Measurements from ENCODE around the gene ATP13A5. TPM values are rescaled to one million over a fixed set of nuclear protein-coding genes. Genes with fewer than 3 reads are reported as not detected.
A peak's percentile ranks its signal among the peaks of the same experiment; 100 is the strongest.

ATP13A5 gene
- total RNA-seq, 6 experiments from 2014 or later, result not detected

- Histone ChIP-seq H3K4me3 (no peak overlapping the region), H3K27me3 (no peaks in the 10 kb centered on the region), H3K36me3 (no peaks in the 10 kb centered on the region), H3K9me3 (no peaks in the 10 kb centered on the region), H3K4me1 (peaks cover 0 to 6% (median 0%) of the 10 kb centered on the region in 4 donors), H3K27ac (no peak overlapping the region)
- 82% methylated on average over 11 of the region's 11 CpGs for WGBS (ENCODE audit: insufficient coverage, low coverage, low lambda C conversion rate, missing lambda C conversion rate)
- TF ChIP-seq CTCF (IDR thresholded peaks at IDR 0.05) (no peak), POLR2A (IDR thresholded peaks at IDR 0.05) (no peak)
- intact Hi-C loops (cut with DNase I), result no loop called here
- no peak for ATAC-seq
- no peak for DNase-seq
These were observed 136.8 kb downstream of the ATP13A5 start for GRCh38 chr3:193241716-193242115.

- 5% methylated on average over 9 of the region's 93 CpGs for WGBS (ENCODE audit: insufficient coverage, low coverage, low lambda C conversion rate, missing lambda C conversion rate)
- Histone ChIP-seq H3K4me3 (peak within 1 kb of the TSS; percentile 15 to 43 (median 21)), H3K4me1 (peaks cover 0 to 6% (median 0%) of the 10 kb centered on the region in 4 donors), H3K36me3 (no peaks in the 10 kb centered on the region), H3K27me3 (no peaks in the 10 kb centered on the region), H3K27ac (no peak within 1 kb of the TSS), H3K9me3 (no peaks in the 10 kb centered on the region)
- intact Hi-C loops (cut with DNase I), result no loop called here
- TF ChIP-seq POLR2A (IDR thresholded peaks at IDR 0.05), result no peak
- TF ChIP-seq CTCF (IDR thresholded peaks at IDR 0.05), result no peak
- ATAC-seq, result peak; percentile 80 to 92 (median 90)
- DNase-seq, result peak; percentile 50 to 64 (median 56)
These were observed 137.5 kb downstream of the ATP13A5 start, which contains the start of gene PLAAT1 for GRCh38 chr3:193240850-193241706. TSS of gene PLAAT1 (plus strand) at chr3:193241222. CDS start at chr3:193255651, 14,429 bp downstream.

- DNase-seq (no peak), ATAC-seq (peak; percentile 17 to 31 (median 26))
- Histone ChIP-seq H3K27ac (no peak overlapping the region), H3K4me3 (peak overlapping the region; percentile 15 to 43 (median 21)), H3K27me3 (no peaks in the 10 kb centered on the region), H3K4me1 (peaks cover 0 to 6% (median 0%) of the 10 kb centered on the region in 4 donors), H3K36me3 (no peaks in the 10 kb centered on the region), H3K9me3 (no peaks in the 10 kb centered on the region)
- TF ChIP-seq CTCF (IDR thresholded peaks at IDR 0.05) (no peak), POLR2A (IDR thresholded peaks at IDR 0.05) (no peak)
- intact Hi-C loops (cut with DNase I), result no loop called here
- whole genome bisulfite sequencing (ENCODE audit: insufficient coverage, low coverage, low lambda C conversion rate, missing lambda C conversion rate), result 13% methylated on average over 2 of the region's 9 CpGs
These were observed 138.1 kb downstream of the ATP13A5 start for GRCh38 chr3:193240436-193240849.

- no peaks in the 10 kb centered on the region for H3K36me3 ChIP-seq
- no peak overlapping the region for H3K4me3 ChIP-seq
- no peak for TF ChIP-seq CTCF (IDR thresholded peaks at IDR 0.05)
- no peak for TF ChIP-seq POLR2A (IDR thresholded peaks at IDR 0.05)
- no peak overlapping the region for H3K27ac ChIP-seq
- intact Hi-C loops (cut with DNase I), result no loop called here
- H3K27me3 ChIP-seq, result no peaks in the 10 kb centered on the region
- no peaks in the 10 kb centered on the region for H3K9me3 ChIP-seq
- peaks cover 0 to 6% (median 0%) of the 10 kb centered on the region in 4 donors for H3K4me1 ChIP-seq
- no peak for DNase-seq
- 40% methylated on average over 5 of the region's 5 CpGs for WGBS (ENCODE audit: insufficient coverage, low coverage, low lambda C conversion rate, missing lambda C conversion rate)
- ATAC-seq, result no peak
These were observed 141.5 kb downstream of the ATP13A5 start for GRCh38 chr3:193237030-193237429.
